Measurements from ENCODE around the gene CAPZB.
"Not testable (repeated sequence)": the region's sequence is repeated elsewhere in the genome, so short reads cannot be mapped to it uniquely, and the experiment has no call there.

CAPZB gene

GRCh38 chr1:19305880-19306279, 179.5 kb downstream of the CAPZB start:
- no peak for DNase-seq

DNA sequence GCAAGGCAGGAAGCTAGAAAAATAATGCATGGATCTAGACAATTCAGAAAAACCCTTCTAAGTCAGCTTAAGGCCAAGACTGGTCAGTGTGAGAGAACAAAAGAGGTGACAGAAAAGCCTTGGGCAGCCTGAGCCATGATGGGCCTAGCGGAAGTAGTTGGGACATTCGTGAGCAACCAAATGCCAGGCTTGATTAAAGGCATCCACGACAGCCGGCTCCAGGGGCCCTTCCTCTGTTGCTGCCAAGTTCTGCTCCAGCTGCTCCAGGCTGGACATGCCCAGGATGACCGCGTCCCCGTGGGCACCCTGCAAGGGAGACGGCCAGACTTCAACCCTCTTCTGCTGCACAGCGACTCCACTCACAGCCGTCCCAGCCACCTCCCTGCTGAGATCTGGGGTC, 181.3 kb downstream of the CAPZB start:
- not testable (repeated sequence) for DNase-seq

GRCh38 chr1:19300211-19300610, 185.1 kb downstream of the CAPZB start:
- DNase-seq = no peak

DNA sequence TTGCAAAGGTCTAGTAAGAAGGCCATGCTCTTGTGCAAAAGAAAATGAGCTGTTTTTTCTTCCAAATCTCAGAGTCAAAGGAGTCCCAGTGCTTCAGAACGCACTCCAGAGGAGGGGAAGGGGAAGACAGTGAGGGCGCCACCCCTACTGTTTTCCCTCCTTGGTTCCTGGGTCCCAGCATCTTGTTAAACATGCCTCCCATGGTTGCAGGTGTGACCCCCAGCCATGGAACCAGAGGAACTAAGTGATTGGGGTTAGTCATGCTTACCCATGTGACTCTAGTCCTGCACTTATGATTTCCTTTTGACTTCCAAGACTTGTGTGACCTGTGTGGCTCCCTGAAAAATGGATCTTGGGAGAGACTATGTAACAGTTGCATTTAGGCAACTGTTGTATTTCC, 190.7 kb downstream of the CAPZB start:
- DNase-seq = no peak

DNA sequence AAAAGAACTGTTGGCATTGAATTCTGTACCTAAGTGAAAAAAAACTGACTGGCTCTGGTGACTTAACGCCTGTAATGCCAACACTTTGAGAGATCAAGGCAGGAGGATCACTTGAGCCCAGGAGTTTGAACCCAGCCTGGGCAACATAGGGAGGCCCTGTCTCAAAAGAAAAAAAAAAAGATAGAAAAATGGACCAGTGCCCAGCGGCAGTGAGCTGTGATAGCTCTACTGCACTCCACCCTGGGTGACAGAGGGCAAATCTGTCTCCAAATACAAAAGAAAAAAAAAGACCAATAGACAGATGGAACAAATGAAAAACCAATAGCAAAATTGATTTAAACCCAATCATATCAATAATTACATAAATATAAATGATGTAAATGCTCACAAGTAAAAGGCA, 196.1 kb downstream of the CAPZB start:
- DNase-seq = no peak
